Measurements from ENCODE around the gene DYNC2H1.

DYNC2H1 gene

GRCh38 chr11:103110391-103110790 is 1.2 kb downstream of the DYNC2H1 start:
- TF ChIP-seq FOXM1 (IDR thresholded peaks at IDR 0.05; ENCODE audit: borderline replicate concordance, low read depth) (no peak), RAD21 (IDR thresholded peaks at IDR 0.05; ENCODE audit: low read depth) (no peak), NFIC (IDR thresholded peaks at IDR 0.05) (no peak), MAX (IDR thresholded peaks at IDR 0.05) (no peak), EP300 (IDR thresholded peaks at IDR 0.05; ENCODE audit: borderline replicate concordance) (no peak), CREB1 (IDR thresholded peaks at IDR 0.05; ENCODE audit: low read depth) (no peak), TCF12 (IDR thresholded peaks at IDR 0.05; ENCODE audit: low read depth) (no peak), REST (IDR thresholded peaks at IDR 0.05; ENCODE audit: low read depth) (no peak), CEBPB (IDR thresholded peaks at IDR 0.05) (no peak), TAF1 (IDR thresholded peaks at IDR 0.05; ENCODE audit: low read depth) (no peak), USF1 (IDR thresholded peaks at IDR 0.05) (no peak), ZBTB7A (IDR thresholded peaks at IDR 0.05; ENCODE audit: low read depth) (no peak), YY1 (IDR thresholded peaks at IDR 0.05; ENCODE audit: low read depth) (no peak), EGR1 (IDR thresholded peaks at IDR 0.05) (no peak), TEAD4 (IDR thresholded peaks at IDR 0.05) (no peak)

- no peak for TF ChIP-seq CEBPB (IDR thresholded peaks at IDR 0.05)
- TF ChIP-seq EGR1 (IDR thresholded peaks at IDR 0.05): no peak
- TF ChIP-seq YY1 (IDR thresholded peaks at IDR 0.05; ENCODE audit: low read depth): no peak
- no peak for TF ChIP-seq NFIC (IDR thresholded peaks at IDR 0.05)
- TF ChIP-seq USF1 (IDR thresholded peaks at IDR 0.05): no peak
- no peak for TF ChIP-seq CREB1 (IDR thresholded peaks at IDR 0.05; ENCODE audit: low read depth)
- TF ChIP-seq TCF12 (IDR thresholded peaks at IDR 0.05; ENCODE audit: low read depth): no peak
Observed at GRCh38 chr11:103111400-103111799, 2.2 kb downstream of the DYNC2H1 start.

- TF ChIP-seq CREB1 (IDR thresholded peaks at IDR 0.05; ENCODE audit: low read depth) (no peak), TCF12 (IDR thresholded peaks at IDR 0.05; ENCODE audit: low read depth) (no peak), MAX (IDR thresholded peaks at IDR 0.05) (no peak), EGR1 (IDR thresholded peaks at IDR 0.05) (no peak), YY1 (IDR thresholded peaks at IDR 0.05; ENCODE audit: low read depth) (no peak), RAD21 (IDR thresholded peaks at IDR 0.05; ENCODE audit: low read depth) (no peak), CEBPB (IDR thresholded peaks at IDR 0.05) (no peak), USF1 (IDR thresholded peaks at IDR 0.05) (no peak), FOXM1 (IDR thresholded peaks at IDR 0.05; ENCODE audit: borderline replicate concordance, low read depth) (no peak), TEAD4 (IDR thresholded peaks at IDR 0.05) (no peak), REST (IDR thresholded peaks at IDR 0.05; ENCODE audit: low read depth) (no peak), NFIC (IDR thresholded peaks at IDR 0.05) (no peak)
Observed at GRCh38 chr11:103112364-103112763, 3.1 kb downstream of the DYNC2H1 start.

- TF ChIP-seq YY1 (IDR thresholded peaks at IDR 0.05; ENCODE audit: low read depth) (no peak), NFIC (IDR thresholded peaks at IDR 0.05) (no peak), TAF1 (IDR thresholded peaks at IDR 0.05; ENCODE audit: low read depth) (no peak), MAX (IDR thresholded peaks at IDR 0.05) (no peak), CREB1 (IDR thresholded peaks at IDR 0.05; ENCODE audit: low read depth) (no peak), TCF12 (IDR thresholded peaks at IDR 0.05; ENCODE audit: low read depth) (no peak), REST (IDR thresholded peaks at IDR 0.05; ENCODE audit: low read depth) (no peak), ZBTB7A (IDR thresholded peaks at IDR 0.05; ENCODE audit: low read depth) (no peak), USF1 (IDR thresholded peaks at IDR 0.05) (no peak), RAD21 (IDR thresholded peaks at IDR 0.05; ENCODE audit: low read depth) (no peak), EGR1 (IDR thresholded peaks at IDR 0.05) (no peak), FOXM1 (IDR thresholded peaks at IDR 0.05; ENCODE audit: borderline replicate concordance, low read depth) (no peak), TEAD4 (IDR thresholded peaks at IDR 0.05) (no peak)
Observed at GRCh38 chr11:103114836-103115235, 5.6 kb downstream of the DYNC2H1 start.

All from Ishikawa (cell line).